Keratinocyte (primary cell): ENCODE measurements around the gene SERBP1. TPM values are rescaled to one million over a fixed set of nuclear protein-coding genes. Genes with fewer than 3 reads are reported as not detected.

ENCODE experiments used
- DNase-seq: peaks from one replicate; pipeline ENCODE4 v3.0.0-alpha.2; 2011; ENCODE audit warnings: low read depth, missing footprints, low spot score
- FAIRE-seq: peaks from 2 replicates; lab custom pipeline; 2011; peaks lifted over from hg19 to GRCh38; lab: Jason Lieb, UNC
- H2AFZ ChIP-seq: 2 replicates; pipeline ENCODE4 v1.6.0; 2012; ENCODE audit warnings: low read length, control low read depth, inconsistent platforms; ENCODE audit not compliant: control insufficient read depth
- H3K27ac ChIP-seq: 2 replicates; pipeline ENCODE4 v1.5.1; 2011; ENCODE audit warnings: low read length; ENCODE audit not compliant: control insufficient read depth, insufficient read depth
- H3K27me3 ChIP-seq: 3 replicates; pipeline ENCODE4 v1.6.0; 2011; ENCODE audit warnings: low read length; ENCODE audit not compliant: control insufficient read depth, insufficient read depth; ENCODE audit errors: extremely low read depth
- H3K36me3 ChIP-seq, 2 experiments: 2 replicates in 1 of 2; 3 replicates in 1 of 2; pipeline ENCODE4 v1.5.1; 2011; ENCODE audit warnings: low read length in 2 of 2, mild to moderate bottlenecking in 1 of 2; ENCODE audit not compliant: control insufficient read depth in 2 of 2, insufficient read depth in 2 of 2; ENCODE audit errors: extremely low read depth in 1 of 2
- H3K4me1 ChIP-seq: 3 replicates; pipeline ENCODE4 v1.5.1; 2011; ENCODE audit warnings: low read length; ENCODE audit not compliant: control insufficient read depth, insufficient read depth; ENCODE audit errors: extremely low read depth
- H3K4me2 ChIP-seq: 3 replicates; pipeline ENCODE4 v1.6.0; 2011; ENCODE audit warnings: low read depth, low read length; ENCODE audit not compliant: control insufficient read depth, insufficient read depth; ENCODE audit errors: extremely low read depth
- H3K4me3 ChIP-seq, 3 experiments: fragments of 200-600 bp in 1 of 3; sonication (generic) in 1 of 3; 2 replicates in 2 of 3; 3 replicates in 1 of 3; pipeline ENCODE4 v1.5.1; 2011 to 2016; ENCODE audit warnings: low read length in 3 of 3, mild to moderate bottlenecking in 3 of 3, control low read depth in 2 of 3, inconsistent platforms in 1 of 3, low read depth in 1 of 3, mixed read lengths in 1 of 3, mixed run types in 1 of 3, moderate library complexity in 1 of 3; ENCODE audit not compliant: control insufficient read depth in 2 of 3, insufficient read depth in 2 of 3; ENCODE audit errors: extremely low read depth in 1 of 3
- H3K79me2 ChIP-seq: 2 replicates; pipeline ENCODE4 v1.6.0; 2012; ENCODE audit warnings: low read length; ENCODE audit not compliant: control insufficient read depth, insufficient read depth
- H3K9ac ChIP-seq: 3 replicates; pipeline ENCODE4 v1.6.0; 2011; ENCODE audit warnings: low read length; ENCODE audit not compliant: control insufficient read depth, insufficient read depth; ENCODE audit errors: extremely low read depth
- H3K9me1 ChIP-seq: 3 replicates; pipeline ENCODE4 v1.6.0; 2011; ENCODE audit warnings: low read length; ENCODE audit not compliant: control insufficient read depth, insufficient read depth; ENCODE audit errors: extremely low read depth
- H3K9me3 ChIP-seq: 2 replicates; pipeline ENCODE4 v1.5.1; 2012; ENCODE audit warnings: low read depth, low read length; ENCODE audit not compliant: control insufficient read depth
- H4K20me1 ChIP-seq: 3 replicates; pipeline ENCODE4 v1.6.0; 2011; ENCODE audit warnings: low read length; ENCODE audit not compliant: control insufficient read depth, insufficient read depth; ENCODE audit errors: extremely low read depth
- EZH2 ChIP-seq: IDR thresholded peaks from one replicate; pipeline ENCODE4 v1.6.1; 2012; ENCODE audit warnings: inconsistent platforms, mild to moderate bottlenecking, low read length, moderate library complexity
- dilution Hi-C: fragments of 300-500 bp; cut with MboI; formaldehyde crosslinking; loops from one replicate; pipeline ENCODE4 v1.7.0; 2020; ENCODE audit warnings: low sequenced_read_pairs; ENCODE audit not compliant: extremely low pct_ligation_motif_present
- polyA plus RNA-seq, 5 experiments: library from polyadenylated mRNA; depleted of rRNA in 3 of 5; stranded (reverse) in 3 of 5; stranded (forward) in 1 of 5; unstranded in 1 of 5; fragments of >200 nt; gene quantifications; 1 replicate in 1 of 5; 2 replicates in 3 of 5; 3 replicates in 1 of 5; pipeline versions ENCODE4 v1.2.1 to v1.2.3, GENCODE V29; 2011 to 2012; ENCODE audit warnings: missing spikeins in 2 of 5, low read depth in 1 of 5, low replicate concordance in 1 of 5
- TF ChIP-seq, protein P1 (sequence below), 3 experiments: IDR thresholded peaks in 1 of 3; conservative IDR thresholded peaks in 1 of 3; optimal IDR thresholded peaks in 1 of 3; 2 replicates in 2 of 3; 3 replicates in 1 of 3; pipeline versions ENCODE3 to v1.5.1; 2011; ENCODE audit warnings: low read length in 3 of 3, mild to moderate bottlenecking in 3 of 3, moderate library complexity in 2 of 3, control low read depth in 1 of 3, inconsistent platforms in 1 of 3; ENCODE audit not compliant: insufficient read depth in 2 of 3; ENCODE audit errors: extremely low read depth in 1 of 3

SERBP1 gene
- polyA plus RNA-seq, 1 donor (not counting 4 experiments of a cell fraction or from before 2014, with no cell fraction given): 352 TPM

DNA sequence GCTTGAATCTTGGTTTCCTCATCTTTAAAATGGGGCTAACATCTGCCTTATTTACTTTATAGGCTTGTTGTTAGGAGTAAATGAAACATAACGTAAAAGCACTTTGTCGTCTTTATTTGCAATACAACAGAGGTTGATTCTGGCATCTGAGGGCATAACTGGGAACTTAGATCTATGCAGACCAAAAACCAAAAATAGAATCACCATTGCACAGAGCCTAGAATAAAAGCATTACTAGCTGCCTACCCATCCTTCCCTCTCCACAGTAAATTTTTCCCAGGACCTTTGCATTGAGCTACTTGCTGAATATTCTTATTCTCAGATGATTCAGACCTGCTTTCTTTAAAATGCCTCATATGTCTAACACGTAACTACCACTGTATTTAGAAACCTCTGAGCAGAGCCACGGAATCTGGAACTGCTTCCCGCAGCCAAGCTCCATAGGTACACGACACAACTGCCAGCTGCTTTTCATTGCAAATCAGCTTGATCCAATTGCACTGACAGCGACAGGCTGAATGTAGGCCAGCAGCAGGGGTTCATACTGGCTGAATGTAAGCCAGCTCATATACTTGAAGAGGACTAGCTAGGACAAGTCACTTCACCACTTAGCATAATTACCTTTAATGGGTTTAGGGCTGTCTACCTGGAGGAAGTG, 33.2 kb upstream of the SERBP1 start:
- Histone ChIP-seq H3K4me3 (no peak overlapping the region), H2AFZ (peak overlapping the region; percentile 24), H3K9me3 (no peaks in the 10 kb centered on the region), H4K20me1 (no peaks in the 10 kb centered on the region), H3K9me1 (no peaks in the 10 kb centered on the region), H3K27ac (no peak overlapping the region), H3K79me2 (no peaks in the 10 kb centered on the region), H3K4me2 (peak overlapping the region; percentile 4), H3K27me3 (no peaks in the 10 kb centered on the region), H3K36me3 (no peaks in the 10 kb centered on the region), H3K9ac (no peak overlapping the region), H3K4me1 (peaks cover 31% of the 10 kb centered on the region)
- dilution Hi-C loops: no loop called here
- TF ChIP-seq EZH2: no peak
- TF ChIP-seq, protein P1, sequence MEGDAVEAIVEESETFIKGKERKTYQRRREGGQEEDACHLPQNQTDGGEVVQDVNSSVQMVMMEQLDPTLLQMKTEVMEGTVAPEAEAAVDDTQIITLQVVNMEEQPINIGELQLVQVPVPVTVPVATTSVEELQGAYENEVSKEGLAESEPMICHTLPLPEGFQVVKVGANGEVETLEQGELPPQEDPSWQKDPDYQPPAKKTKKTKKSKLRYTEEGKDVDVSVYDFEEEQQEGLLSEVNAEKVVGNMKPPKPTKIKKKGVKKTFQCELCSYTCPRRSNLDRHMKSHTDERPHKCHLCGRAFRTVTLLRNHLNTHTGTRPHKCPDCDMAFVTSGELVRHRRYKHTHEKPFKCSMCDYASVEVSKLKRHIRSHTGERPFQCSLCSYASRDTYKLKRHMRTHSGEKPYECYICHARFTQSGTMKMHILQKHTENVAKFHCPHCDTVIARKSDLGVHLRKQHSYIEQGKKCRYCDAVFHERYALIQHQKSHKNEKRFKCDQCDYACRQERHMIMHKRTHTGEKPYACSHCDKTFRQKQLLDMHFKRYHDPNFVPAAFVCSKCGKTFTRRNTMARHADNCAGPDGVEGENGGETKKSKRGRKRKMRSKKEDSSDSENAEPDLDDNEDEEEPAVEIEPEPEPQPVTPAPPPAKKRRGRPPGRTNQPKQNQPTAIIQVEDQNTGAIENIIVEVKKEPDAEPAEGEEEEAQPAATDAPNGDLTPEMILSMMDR (optimal IDR thresholded peaks at IDR 0.05 in 1 of 3, IDR thresholded peaks at IDR 0.05 in 1 of 3, conservative IDR thresholded peaks at IDR 0.05 in 1 of 3; ENCODE audit: extremely low read depth in 1 of 3, insufficient read depth in 2 of 3, low read length in 3 of 3): no peak
- DNase-seq (no peak), FAIRE-seq (peak; percentile 88)

DNA sequence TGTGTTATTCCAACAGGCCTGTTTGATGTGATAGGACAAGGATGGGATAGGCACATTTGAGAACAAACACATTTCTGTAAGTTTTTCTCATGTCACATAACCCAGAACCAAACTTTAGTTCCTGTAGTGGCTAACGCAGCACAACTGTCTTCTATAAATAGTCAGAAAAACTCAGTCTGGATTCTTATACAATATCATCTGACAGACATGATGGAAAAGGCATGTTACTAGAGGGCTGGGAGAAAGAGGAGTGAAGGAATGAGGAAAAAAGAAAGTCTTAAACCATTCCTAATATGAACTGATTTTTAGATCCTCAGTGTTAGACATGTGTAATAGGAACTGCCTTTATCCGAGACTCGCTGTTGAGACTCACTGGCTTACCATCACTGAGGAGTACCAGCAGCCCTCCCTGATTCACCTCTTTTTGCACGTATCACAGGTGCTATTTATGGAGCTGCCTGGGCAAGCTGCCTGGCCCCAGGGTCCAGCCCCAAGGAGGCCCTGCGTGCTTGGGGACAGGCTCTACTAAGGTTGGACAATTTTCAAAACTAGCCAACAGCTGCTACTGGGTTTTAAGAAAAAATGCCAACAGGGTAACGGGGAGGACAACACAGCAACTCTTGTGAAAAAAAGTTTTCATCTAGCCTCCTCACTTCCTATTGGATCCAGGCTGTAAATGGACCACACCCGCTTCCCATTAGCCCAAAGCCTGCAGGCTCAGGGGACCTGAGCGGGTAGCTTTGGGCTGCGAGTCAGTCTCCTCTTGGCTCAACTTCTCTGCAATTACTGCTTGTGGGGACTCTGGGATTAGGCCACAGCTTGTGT, 30.7 kb upstream of the SERBP1 start:
- no peaks in the 10 kb centered on the region for H3K79me2 ChIP-seq
- H3K9ac ChIP-seq: no peak overlapping the region
- H3K4me1 ChIP-seq: peaks cover 24% of the 10 kb centered on the region
- H3K27ac ChIP-seq: no peak overlapping the region
- H3K4me3 ChIP-seq: no peak overlapping the region
- DNase-seq (no peak), FAIRE-seq (peak; percentile 87)
- no peak for TF ChIP-seq EZH2
- TF ChIP-seq, protein P1 (optimal IDR thresholded peaks at IDR 0.05 in 1 of 3, IDR thresholded peaks at IDR 0.05 in 1 of 3, conservative IDR thresholded peaks at IDR 0.05 in 1 of 3; ENCODE audit: extremely low read depth in 1 of 3, insufficient read depth in 2 of 3, low read length in 3 of 3): no peak
- no peaks in the 10 kb centered on the region for H3K36me3 ChIP-seq
- no peaks in the 10 kb centered on the region for H3K27me3 ChIP-seq
- no peaks in the 10 kb centered on the region for H3K9me3 ChIP-seq
- H3K9me1 ChIP-seq: no peaks in the 10 kb centered on the region
- H2AFZ ChIP-seq: peak overlapping the region; percentile 21
- peak overlapping the region; percentile 7 for H3K4me2 ChIP-seq
- dilution Hi-C loops: no loop called here
- no peaks in the 10 kb centered on the region for H4K20me1 ChIP-seq
